ENCODE measurements around the gene GPAM. TPM values are rescaled to one million over a fixed set of nuclear protein-coding genes. Genes with fewer than 3 reads are reported as not detected.

GPAM gene
- total and polyA plus RNA-seq, 2 of the 8 experiments (the other 6 are each of a cell fraction or from before 2014, with no cell fraction given), result 5.5 to 15.5 TPM

DNA sequence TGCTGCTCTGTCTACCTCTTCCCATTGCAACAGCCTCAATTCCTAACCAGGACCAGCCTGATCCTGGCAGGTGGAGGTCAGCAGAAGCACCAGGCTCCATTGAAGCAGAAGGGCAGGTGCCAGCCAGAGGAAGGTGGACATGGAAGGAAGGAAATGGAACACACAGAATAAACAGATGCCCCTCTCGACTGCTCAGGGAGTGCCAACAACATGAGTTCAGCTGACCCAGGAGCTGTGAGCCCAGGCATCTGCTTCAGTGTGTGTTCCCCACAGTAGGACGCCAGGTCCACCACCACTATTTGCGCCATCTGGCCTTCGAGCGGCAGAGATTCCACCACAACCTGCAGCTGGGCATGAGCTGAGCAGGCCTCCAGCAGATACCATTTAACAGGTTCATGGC lies 56.7 kb downstream of the GPAM start:
- DNase-seq (ENCODE audit: low read depth in 1 of 2, low spot score in 2 of 2), result no peak
- H2AFZ ChIP-seq (ENCODE audit: low read length), result no peak overlapping the region
- no peak overlapping the region for H3K27ac ChIP-seq (ENCODE audit: low read depth, low read length)
- peaks cover 2% of the 10 kb centered on the region; the same call in 1 of the 2 replicates for H3K23me2 ChIP-seq (ENCODE audit: low read depth, low read length)
- no peaks in the 10 kb centered on the region for H3K27me3 ChIP-seq (replicated peaks in 1 of 4; ENCODE audit: control insufficient read depth in 3 of 4, extremely low read depth in 1 of 4, insufficient read depth in 3 of 4, low read length in 3 of 4)
- H2BK15ac ChIP-seq (ENCODE audit: low read length), result no peak overlapping the region
- H3K23ac ChIP-seq (ENCODE audit: insufficient read length), result no peak overlapping the region
- H4K20me1 ChIP-seq (replicated peaks in 1 of 2; ENCODE audit: control insufficient read depth in 1 of 2, insufficient read depth in 2 of 2, low read length in 2 of 2), result no peaks in the 10 kb centered on the region
- H3K4me3 ChIP-seq (ENCODE audit: extremely low read depth in 1 of 4, insufficient read depth in 2 of 4, low read depth in 3 of 4, low read length in 4 of 4), result no peak overlapping the region
- H3K4ac ChIP-seq (replicated peaks; ENCODE audit: insufficient read length, low read depth, low read length), result no peak overlapping the region
- H4K91ac ChIP-seq (replicated peaks; ENCODE audit: insufficient read length, low read length), result no peak overlapping the region
- H3K4me2 ChIP-seq (ENCODE audit: insufficient read depth in 1 of 2, low read depth in 2 of 2, low read length in 2 of 2), result no peak overlapping the region
- H3K14ac ChIP-seq (ENCODE audit: insufficient read length), result no peak overlapping the region
- no peak overlapping the region for H3K9ac ChIP-seq (replicated peaks in 1 of 4; ENCODE audit: extremely low read depth in 1 of 4, low read depth in 3 of 4, low read length in 3 of 4)
- H3K18ac ChIP-seq (ENCODE audit: extremely low read depth, low read length), result no peak overlapping the region
- H2BK120ac ChIP-seq (replicated peaks; ENCODE audit: low read depth, low read length), result no peak overlapping the region
- no peak overlapping the region for H3K56ac ChIP-seq (replicated peaks; ENCODE audit: insufficient read length, low read depth, low read length)
- H4K5ac ChIP-seq (ENCODE audit: insufficient read length, low read depth, low read length), result no peak overlapping the region
- H3K79me2 ChIP-seq (ENCODE audit: control insufficient read depth in 1 of 2, insufficient read depth in 2 of 2, low read length in 2 of 2), result no peaks in the 10 kb centered on the region
- H2BK5ac ChIP-seq (ENCODE audit: low read depth, low read length), result no peak overlapping the region
- 93% methylated on average over 5 of the region's 5 CpGs; no CpG with 5 or more reads in 1 of the 2 experiments for WGBS, 2 experiments (ENCODE audit: extremely low coverage in 1 of 2, insufficient coverage in 1 of 2, insufficient read length in 1 of 2, insufficient replicate concordance in 2 of 2, low coverage in 1 of 2, low lambda C conversion rate in 2 of 2, missing lambda C conversion rate in 1 of 2)
- no peak for FAIRE-seq
- H2AK5ac ChIP-seq (ENCODE audit: low read depth, low read length), result no peak overlapping the region
- no peak overlapping the region for H4K8ac ChIP-seq (ENCODE audit: extremely low read depth, insufficient read depth, low read length)
- no peaks in the 10 kb centered on the region; a peak in 1 of 7 replicates for H3K4me1 ChIP-seq (replicated peaks in 1 of 4; ENCODE audit: control insufficient read depth in 3 of 4, insufficient read depth in 4 of 4, low read length in 3 of 4)
- H2BK20ac ChIP-seq (ENCODE audit: low read length), result no peak overlapping the region
- ChIA-PET CTCF (ENCODE audit: partially characterized antibody) (interaction anchor here (0.6 to 17.5 kb wide), 6 partner anchors 12 to 999 kb away, joined by 3 to 286 read pairs (median 4); no protein-coding TSS in a partner anchor), POLR2A (ENCODE audit: partially characterized antibody) (no interaction called here)
- H3K79me1 ChIP-seq (ENCODE audit: low read depth, low read length), result no peaks in the 10 kb centered on the region
- no peaks in the 10 kb centered on the region for H3K36me3 ChIP-seq (ENCODE audit: control insufficient read depth in 2 of 4, insufficient read depth in 4 of 4, low read length in 3 of 4)
- H2BK12ac ChIP-seq (ENCODE audit: low read depth, low read length), result no peak overlapping the region
- no peak for TF ChIP-seq TCF12 (IDR thresholded peaks at IDR 0.05; ENCODE audit: low read depth, low read length)
- TF ChIP-seq, protein P1, sequence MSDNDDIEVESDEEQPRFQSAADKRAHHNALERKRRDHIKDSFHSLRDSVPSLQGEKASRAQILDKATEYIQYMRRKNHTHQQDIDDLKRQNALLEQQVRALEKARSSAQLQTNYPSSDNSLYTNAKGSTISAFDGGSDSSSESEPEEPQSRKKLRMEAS (IDR thresholded peaks at IDR 0.05), result no peak
- H3K9me3 ChIP-seq (ENCODE audit: insufficient read depth in 2 of 2, low read depth in 1 of 2, low read length in 1 of 2), result no peaks in the 10 kb centered on the region

Measured in H1 (cell line).